Activated CD4-positive, alpha-beta T cell treated with anti-CD3 and anti-CD28 coated beads, Interleukin-2, amount 50 U/mL, for 16 hours (primary cell): ENCODE measurements around the gene SIAH2.
A peak's percentile ranks its signal among the peaks of the same experiment; 100 is the strongest.

Experiments used
- DNase-seq: peaks from one replicate; pipeline ENCODE4 v3.0.0-alpha.2; 2020

SIAH2 gene

GRCh38 chr3:150747886-150748683, 14.9 kb downstream of the SIAH2 start:
- DNase-seq = no peak

DNA sequence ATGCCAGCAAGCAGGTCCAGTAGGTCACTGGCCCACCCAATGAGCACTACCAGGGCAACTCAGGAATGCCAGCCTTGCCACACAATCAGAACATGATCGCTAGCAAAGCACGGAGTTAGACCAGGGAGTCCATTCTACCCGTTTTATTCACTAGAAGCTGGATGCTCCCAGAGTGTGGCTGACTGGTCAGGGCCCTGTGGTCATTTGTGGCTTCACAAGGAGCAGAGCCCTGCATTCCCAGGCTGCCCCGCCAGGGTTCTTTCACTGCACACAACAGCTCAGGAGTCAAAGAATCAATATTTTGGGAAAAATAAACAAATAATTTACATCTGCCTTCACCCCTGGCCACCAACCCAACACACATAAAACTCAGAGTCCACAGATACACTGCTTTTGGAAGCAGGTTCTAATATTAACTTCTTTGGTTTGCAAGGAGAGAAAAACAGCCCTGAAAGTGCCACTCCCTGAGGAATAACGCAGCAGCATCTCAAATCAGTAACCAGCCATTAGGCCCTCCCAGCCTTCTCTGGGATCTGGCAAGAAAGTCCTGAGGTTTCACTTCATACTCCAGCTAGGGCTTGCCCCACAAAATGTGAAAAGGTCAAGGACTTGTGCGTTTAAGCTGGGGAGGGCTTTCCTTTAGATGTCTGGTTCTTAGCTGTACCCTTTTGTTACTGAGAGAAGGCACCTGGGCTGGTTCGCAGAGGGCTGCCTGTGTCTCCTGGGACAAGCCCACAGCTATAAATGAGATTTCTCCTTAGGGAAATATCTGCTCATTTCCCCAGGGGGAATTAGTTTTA, 16.0 kb downstream of the SIAH2 start:
- DNase-seq = no peak

GRCh38 chr3:150745832-150746231, 17.1 kb downstream of the SIAH2 start:
- DNase-seq = no peak

GRCh38 chr3:150744919-150745211, 18.1 kb downstream of the SIAH2 start:
- no peak for DNase-seq

- no peak for DNase-seq
Measured at GRCh38 chr3:150744041-150744918, 18.7 kb downstream of the SIAH2 start.

- no peak for DNase-seq
Measured at GRCh38 chr3:150743508-150743907, 19.5 kb downstream of the SIAH2 start.

- no peak for DNase-seq
Measured at GRCh38 chr3:150742679-150743078, 20.3 kb downstream of the SIAH2 start.

GRCh38 chr3:150742141-150742523, 20.8 kb downstream of the SIAH2 start:
- DNase-seq = no peak

- no peak for DNase-seq
Measured at GRCh38 chr3:150741497-150742140, 21.4 kb downstream of the SIAH2 start.

DNA sequence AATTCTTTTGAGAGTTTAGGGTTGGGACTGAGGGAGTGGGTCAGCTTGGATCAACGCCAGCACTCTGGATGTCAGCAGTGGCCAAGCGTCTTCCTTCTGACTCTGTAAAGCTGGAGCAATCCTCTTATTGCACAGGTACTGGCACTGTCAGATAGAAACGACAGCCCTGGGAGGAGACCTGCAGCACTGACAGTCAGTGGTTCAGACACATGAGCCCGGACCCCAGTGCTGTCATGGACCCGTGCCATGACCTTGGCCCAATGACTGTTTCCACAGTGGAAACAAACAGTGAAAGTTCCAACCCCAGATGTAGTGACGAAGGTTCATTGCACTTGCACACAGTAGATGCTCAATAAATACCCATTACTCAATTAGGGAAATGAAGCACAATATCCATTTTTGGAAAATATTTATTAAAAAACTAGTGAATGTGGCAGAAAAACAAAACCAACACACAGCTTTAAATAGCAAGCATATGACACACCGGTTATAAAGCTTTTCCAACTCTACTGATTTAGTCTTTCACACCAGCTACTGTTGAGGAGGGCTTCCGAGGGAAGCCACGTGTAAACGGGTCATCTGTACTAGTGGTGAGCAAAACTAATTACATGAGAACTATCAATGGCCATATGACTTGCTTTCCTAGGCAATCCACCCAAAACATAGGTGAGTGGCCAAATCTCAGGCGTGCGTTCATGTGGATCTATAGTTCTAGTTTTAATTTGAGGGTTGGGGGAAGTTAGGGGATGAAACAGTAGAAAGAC, 22.1 kb downstream of the SIAH2 start:
- DNase-seq = peak; percentile 57

DNA sequence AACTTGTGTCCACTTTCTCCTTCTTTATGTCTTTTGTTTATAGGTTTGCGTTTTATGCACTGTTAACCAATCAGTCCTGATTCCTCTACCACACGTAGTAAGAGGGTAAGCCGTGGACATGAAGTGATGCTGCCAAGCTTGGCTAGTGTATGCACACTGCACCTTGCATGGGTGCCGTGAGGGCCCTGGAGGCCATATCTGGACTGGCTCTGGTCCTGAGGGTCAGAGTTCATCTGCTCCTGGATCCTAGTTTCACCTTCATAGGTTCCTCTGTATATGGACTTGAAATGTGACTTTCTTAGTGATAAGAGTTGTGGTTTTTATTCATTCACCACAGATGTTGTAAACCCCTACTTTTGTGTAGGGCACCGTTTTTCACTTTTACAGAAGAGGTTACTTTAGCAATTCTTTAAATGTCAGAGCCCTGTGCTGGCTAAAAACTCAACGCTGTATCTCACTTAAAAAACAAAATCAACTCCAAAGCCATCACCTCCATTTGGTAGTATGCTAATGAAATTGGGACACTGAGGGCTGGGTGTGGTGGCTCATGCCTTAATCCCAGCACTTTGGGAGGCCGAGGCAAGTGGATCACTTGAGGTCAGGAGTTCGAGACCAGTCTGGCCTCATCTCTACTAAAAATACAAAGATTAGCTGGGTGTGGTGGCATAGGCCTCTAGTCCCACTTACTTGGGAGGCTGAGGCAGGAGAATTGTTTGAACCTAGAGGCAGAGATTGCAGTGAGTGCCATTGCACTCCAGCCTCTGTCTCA, 22.9 kb downstream of the SIAH2 start:
- DNase-seq = peak; percentile 64

- DNase-seq = no peak
Measured at GRCh38 chr3:150739200-150739863, 23.6 kb downstream of the SIAH2 start.

- no peak for DNase-seq
Measured at GRCh38 chr3:150738688-150739087, 24.3 kb downstream of the SIAH2 start.

GRCh38 chr3:150737874-150738679, 24.9 kb downstream of the SIAH2 start:
- peak; percentile 73 for DNase-seq

- no peak for DNase-seq
Measured at GRCh38 chr3:150736903-150737832, 25.8 kb downstream of the SIAH2 start.

DNA sequence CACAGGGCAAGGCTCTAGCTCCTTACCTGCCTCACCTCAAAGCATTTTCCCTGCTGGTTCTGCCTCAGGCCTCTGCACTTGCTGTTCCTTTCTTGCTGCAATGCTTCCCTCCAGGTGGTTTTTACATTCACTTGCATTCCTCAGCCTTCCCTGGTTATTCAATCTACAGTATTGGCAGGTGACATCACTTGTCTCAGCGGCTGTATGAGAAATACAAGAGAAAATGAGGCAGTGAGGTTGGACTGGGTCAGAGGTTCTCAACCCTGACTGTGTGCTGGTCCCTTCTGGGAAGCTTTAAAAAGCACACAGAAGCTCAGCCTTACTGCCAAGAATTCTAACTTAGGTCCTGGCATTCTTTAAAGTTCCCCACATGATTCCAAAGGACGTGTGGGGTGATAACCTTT, 26.7 kb downstream of the SIAH2 start:
- DNase-seq = no peak

GRCh38 chr3:150734795-150735119, 28.2 kb downstream of the SIAH2 start:
- no peak for DNase-seq

DNA sequence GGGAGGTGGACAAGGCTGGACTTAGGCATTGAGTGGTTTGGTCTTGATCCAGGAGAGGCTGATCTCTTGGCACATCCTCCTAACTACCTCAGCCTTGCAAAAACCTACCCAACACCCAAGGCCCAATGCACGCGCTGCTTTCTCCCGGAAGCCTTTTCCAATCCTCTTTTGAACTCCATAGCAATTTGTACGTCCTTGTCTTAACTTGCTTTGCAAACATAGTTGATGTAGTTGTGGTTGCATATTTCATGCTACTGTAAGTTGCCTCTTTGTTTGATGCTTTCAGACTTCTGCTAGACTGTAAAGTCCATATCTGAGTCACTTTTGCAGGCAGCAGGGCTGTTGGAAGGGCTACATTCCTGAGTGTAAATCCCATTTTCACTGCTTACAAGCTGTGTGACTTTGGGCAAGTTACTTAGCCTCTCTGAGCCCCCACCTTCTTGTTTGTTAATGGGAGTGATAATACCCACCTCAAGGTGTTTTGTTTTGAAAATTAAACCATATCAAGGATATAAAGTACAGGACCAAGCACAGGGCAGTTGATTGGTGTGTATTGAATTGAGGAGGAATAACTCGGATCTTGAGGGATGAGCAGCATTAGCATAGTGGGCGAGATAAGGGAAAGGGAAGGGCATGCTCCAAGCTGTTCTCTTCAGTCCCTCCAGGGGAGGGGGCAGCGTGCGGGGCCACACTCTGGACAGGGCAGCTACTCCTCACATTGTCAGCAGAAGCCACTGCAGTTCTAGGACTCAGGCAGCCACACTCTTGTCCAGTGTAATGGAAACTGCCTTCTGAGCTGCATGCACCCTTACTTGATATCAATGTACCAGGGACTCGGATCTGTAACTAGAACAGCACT, 28.8 kb downstream of the SIAH2 start:
- no peak for DNase-seq
